ENCODE results near the gene LAMA3.

GRCh38 chr18:23694637-23695430 is 5.6 kb downstream of the LAMA3 start:
- TF ChIP-seq POLR2A (IDR thresholded peaks at IDR 0.05) = no peak
- TF ChIP-seq, protein P1, sequence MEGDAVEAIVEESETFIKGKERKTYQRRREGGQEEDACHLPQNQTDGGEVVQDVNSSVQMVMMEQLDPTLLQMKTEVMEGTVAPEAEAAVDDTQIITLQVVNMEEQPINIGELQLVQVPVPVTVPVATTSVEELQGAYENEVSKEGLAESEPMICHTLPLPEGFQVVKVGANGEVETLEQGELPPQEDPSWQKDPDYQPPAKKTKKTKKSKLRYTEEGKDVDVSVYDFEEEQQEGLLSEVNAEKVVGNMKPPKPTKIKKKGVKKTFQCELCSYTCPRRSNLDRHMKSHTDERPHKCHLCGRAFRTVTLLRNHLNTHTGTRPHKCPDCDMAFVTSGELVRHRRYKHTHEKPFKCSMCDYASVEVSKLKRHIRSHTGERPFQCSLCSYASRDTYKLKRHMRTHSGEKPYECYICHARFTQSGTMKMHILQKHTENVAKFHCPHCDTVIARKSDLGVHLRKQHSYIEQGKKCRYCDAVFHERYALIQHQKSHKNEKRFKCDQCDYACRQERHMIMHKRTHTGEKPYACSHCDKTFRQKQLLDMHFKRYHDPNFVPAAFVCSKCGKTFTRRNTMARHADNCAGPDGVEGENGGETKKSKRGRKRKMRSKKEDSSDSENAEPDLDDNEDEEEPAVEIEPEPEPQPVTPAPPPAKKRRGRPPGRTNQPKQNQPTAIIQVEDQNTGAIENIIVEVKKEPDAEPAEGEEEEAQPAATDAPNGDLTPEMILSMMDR (IDR thresholded peaks at IDR 0.05) = no peak

Measured in adrenal gland (tissue), 5 donors.